GM21515 (cell line): ENCODE results near the gene TFF2.

Experiments used
- ATAC-seq: cut with Tn5 transposase; IDR thresholded peaks from one replicate; pipeline ENCODE4 v1.9.1; 2021; ENCODE audit not compliant: unreplicated experiment

Gene TFF2

GRCh38 chr21:42321231-42321630, 29.6 kb downstream of the TFF2 start:
- ATAC-seq, result no peak

- no peak for ATAC-seq
Observed at GRCh38 chr21:42320791-42321190, 30.0 kb downstream of the TFF2 start.

- no peak for ATAC-seq
Observed at GRCh38 chr21:42319851-42320572, 30.8 kb downstream of the TFF2 start.

GRCh38 chr21:42319376-42319775, 31.4 kb downstream of the TFF2 start:
- ATAC-seq, result no peak

GRCh38 chr21:42317826-42318746, 32.7 kb downstream of the TFF2 start:
- no peak for ATAC-seq

GRCh38 chr21:42317341-42317741, 33.5 kb downstream of the TFF2 start:
- ATAC-seq, result no peak

GRCh38 chr21:42316891-42317290, 33.9 kb downstream of the TFF2 start:
- no peak for ATAC-seq

- no peak for ATAC-seq
Observed at GRCh38 chr21:42315296-42315891, 35.4 kb downstream of the TFF2 start, which contains the start of gene TFF3. Gene TFF3, minus strand, starts transcription at chr21:42315409. Its CDS starts 35 bp downstream, at chr21:42315374.

GRCh38 chr21:42314616-42315295, 36.0 kb downstream of the TFF2 start:
- ATAC-seq, result no peak

GRCh38 chr21:42313501-42313969, 37.3 kb downstream of the TFF2 start:
- ATAC-seq, result no peak

- ATAC-seq, result no peak
Observed at GRCh38 chr21:42312626-42313104, 38.1 kb downstream of the TFF2 start.

- ATAC-seq, result no peak
Observed at GRCh38 chr21:42311816-42312625, 38.8 kb downstream of the TFF2 start.

GRCh38 chr21:42311160-42311559, 39.6 kb downstream of the TFF2 start:
- no peak for ATAC-seq

GRCh38 chr21:42310411-42311001, 40.3 kb downstream of the TFF2 start:
- ATAC-seq, result no peak

GRCh38 chr21:42309753-42310213, 41.0 kb downstream of the TFF2 start:
- ATAC-seq, result no peak

- no peak for ATAC-seq
Observed at GRCh38 chr21:42308914-42309752, 41.7 kb downstream of the TFF2 start.

GRCh38 chr21:42308161-42308913, 42.5 kb downstream of the TFF2 start:
- ATAC-seq, result no peak

GRCh38 chr21:42307106-42307505, 43.7 kb downstream of the TFF2 start:
- no peak for ATAC-seq
